Prostate gland (tissue), 2 donors: ENCODE measurements around the gene PRKG1.

Source experiments
- CTCF ChIP-seq, 4 experiments: fragments of 200-600 bp in 2 of 4; fragments of 450-650 bp in 2 of 4; sonication (generic) in 2 of 4; IDR thresholded peaks; 1 replicate in 3 of 4; 2 replicates in 1 of 4; pipeline ENCODE4 v1.5.1; 2016 to 2019; ENCODE audit warnings: antibody characterized with exemption in 4 of 4, mild to moderate bottlenecking in 2 of 4, moderate library complexity in 2 of 4
- POLR2A ChIP-seq: fragments of 450-650 bp; IDR thresholded peaks from one replicate; pipeline ENCODE4 v1.6.1; 2016; ENCODE audit warnings: antibody characterized with exemption, mild to moderate bottlenecking
- POLR2AphosphoS5 ChIP-seq: sonication (generic); formaldehyde crosslinking; IDR thresholded peaks from one replicate; pipeline ENCODE4 v1.6.1; 2017; ENCODE audit warnings: antibody characterized with exemption

DNA sequence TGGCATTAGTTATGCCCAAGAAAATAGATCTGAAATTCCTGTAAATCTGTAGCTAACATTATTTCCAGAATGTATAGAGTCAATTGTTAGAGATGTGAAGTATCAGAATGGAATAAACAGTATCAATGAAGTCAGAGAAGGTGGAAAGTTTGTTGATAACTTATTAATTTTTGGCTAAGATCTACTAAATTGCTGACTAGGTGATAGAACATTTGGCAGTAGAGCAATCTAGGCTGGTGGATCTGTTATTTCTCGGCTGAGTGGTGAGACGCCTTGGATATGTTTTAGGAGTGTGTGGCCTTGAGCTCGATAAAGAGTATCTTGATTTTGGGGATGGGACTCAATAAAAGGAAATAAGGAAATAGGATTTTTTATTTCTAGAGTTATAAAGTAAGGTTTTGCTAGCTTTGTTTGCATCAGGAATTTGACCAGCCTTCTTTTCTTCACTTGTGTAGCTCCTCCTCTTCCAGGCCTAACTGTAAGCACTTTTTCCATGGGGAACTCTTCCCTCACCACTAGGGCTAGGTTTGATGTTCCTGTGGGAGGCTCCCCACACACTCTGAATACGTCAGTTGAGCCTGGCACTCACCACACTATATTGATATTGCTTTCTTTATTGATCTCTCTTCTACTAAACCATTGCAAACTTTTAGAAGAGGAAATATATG lies 711.9 kb downstream of the PRKG1 start:
- no peak for TF ChIP-seq CTCF (IDR thresholded peaks at IDR 0.05)
- no peak for TF ChIP-seq POLR2A
- no peak for TF ChIP-seq POLR2AphosphoS5
